GM21723 (cell line): ENCODE data around the gene TRIM62.
A peak's percentile ranks its signal among the peaks of the same experiment; 100 is the strongest.
"Not testable (repeated sequence)": the region's sequence is repeated elsewhere in the genome, so short reads cannot be mapped to it uniquely, and the experiment has no call there.

Source experiments
- ATAC-seq: cut with Tn5 transposase; IDR thresholded peaks from one replicate; pipeline ENCODE4 v1.9.1; 2021; ENCODE audit warnings: mild to moderate bottlenecking, moderate library complexity; ENCODE audit not compliant: unreplicated experiment

The TRIM62 gene

DNA sequence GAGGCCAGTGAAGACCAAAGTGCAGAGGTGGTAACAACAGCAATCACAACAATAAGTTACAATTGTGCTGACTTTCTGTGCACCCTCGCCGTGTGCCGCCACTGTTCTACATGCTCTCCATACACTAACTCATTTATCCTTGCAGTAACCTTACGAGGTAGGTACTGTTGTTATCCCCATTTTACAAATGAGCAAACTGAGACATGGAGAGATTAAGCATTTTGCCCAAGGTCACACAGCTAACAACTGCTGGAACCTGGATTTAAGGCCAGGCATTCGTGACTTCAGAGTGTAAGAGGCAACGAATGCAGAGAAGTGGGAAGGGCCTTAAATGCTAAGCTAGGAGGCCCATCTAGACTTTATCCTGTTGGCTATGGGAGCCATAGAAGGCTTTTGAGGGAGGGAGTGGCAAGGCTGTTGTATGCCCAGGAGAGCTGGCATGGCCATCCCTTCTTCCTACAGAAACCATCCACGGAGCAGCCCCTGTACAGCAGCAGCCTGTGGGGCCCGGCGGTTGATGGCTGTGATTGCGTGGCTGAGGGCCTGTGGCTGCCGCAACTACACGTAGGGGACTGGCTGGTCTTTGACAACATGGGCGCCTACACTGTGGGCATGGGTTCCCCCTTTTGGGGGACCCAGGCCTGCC, 64.3 kb downstream of the TRIM62 start:
- no peak for ATAC-seq

DNA sequence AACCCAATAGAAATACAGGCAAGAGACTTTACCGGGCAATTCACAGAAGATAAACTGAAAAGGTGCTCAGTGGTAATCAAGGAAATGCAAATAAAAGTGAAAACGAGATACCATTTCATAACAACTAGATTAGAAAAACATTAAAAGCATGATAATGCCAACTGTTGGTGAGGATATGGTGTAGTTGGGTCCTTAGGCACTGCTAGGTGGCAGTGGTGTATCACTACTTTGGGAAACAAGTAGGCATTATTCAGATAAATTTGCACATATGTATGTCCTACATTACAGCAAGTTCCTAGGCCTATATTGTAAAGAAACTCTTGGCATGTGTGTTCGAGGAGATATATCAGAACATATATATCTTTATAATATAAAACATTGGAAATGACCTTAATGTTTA, 69.9 kb downstream of the TRIM62 start:
- ATAC-seq = no peak

- no peak for ATAC-seq
Observed at GRCh38 chr1:33110477-33110876, 71.4 kb downstream of the TRIM62 start.

GRCh38 chr1:33100119-33100415, 81.8 kb downstream of the TRIM62 start:
- ATAC-seq = not testable (repeated sequence)

- ATAC-seq = peak; percentile 77
Observed at GRCh38 chr1:33099290-33100118, 82.3 kb downstream of the TRIM62 start.

DNA sequence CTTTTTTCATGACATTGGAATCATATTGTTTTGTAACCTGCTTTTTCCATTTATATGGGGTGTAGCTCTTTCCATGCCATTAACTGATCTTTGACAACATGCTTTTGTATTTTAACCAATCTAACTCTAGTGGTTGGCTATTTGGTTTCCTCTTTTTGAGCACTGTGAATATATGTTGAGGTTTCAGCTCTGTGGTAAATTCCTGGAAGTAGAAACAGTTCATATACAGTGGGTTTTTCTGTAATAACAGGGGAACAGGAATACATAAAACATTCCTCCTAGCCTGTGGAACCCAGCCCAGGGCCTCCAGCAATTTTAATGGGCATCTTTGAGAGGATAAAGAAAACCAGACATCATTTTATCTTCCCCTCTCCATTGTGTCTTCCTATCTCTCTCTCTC, 83.5 kb downstream of the TRIM62 start:
- no peak for ATAC-seq

- no peak for ATAC-seq
Observed at GRCh38 chr1:33097762-33098161, 84.1 kb downstream of the TRIM62 start.

DNA sequence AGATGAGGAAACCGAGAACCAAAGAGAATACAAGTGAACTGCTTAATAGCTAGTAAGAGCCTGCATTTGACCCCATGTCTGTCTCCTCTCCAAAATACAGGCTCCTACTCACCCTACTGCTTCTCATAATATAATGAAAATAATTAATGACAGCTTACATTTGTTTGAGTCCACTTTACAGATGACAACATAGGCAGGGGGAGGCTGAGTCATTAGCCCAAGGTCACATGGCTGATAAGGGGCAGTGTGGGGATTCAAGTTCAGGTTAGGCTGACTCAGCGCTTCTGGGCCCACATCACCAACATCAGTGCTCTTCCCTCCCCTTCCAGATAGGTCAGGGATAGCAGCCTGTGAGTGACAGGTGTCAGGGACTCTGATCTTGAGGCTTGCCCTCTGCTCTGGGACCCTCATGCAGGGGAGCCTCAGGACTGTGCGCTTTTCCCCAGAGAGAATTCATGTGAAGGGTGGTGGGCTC, 84.7 kb downstream of the TRIM62 start:
- no peak for ATAC-seq

DNA sequence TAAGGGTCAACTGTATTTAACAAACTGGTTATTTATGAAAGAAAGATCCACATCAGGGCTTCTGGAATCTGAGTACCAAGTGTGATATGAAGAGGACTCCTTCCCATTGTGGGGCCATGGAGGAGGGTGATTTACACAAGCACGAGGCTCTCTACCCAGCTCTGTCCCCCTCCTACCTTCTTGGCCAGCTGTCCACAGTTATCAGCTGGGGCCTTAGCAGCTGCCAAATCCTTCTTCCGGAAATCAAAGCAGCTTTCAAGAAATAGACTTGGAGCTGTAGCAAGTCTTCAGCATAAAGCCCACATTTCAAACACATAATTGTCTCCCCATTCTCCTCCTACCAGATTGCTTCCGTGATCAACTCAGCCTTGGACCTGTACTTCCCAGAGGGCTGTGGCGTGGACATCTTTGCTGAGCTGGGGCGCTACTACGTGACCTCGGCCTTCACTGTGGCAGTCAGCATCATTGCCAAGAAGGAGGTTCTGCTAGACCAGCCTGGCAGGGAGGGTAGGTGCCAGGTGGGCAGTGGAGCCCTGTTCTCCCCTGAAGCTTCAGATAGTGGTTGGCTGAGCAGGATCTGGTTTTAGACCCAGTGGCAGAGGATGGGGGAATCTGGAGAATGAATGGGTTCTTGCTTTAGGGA, 85.4 kb downstream of the TRIM62 start:
- ATAC-seq = no peak
